GM12873 (cell line): Measurements from ENCODE around the gene PAH.

Experiments
- CTCF ChIP-seq: IDR thresholded peaks from 2 replicates; pipeline ENCODE4 v1.5.1; 2012; ENCODE audit warnings: low read depth, mild to moderate bottlenecking, moderate library complexity, low read length, control low read depth; ENCODE audit not compliant: insufficient read depth; ENCODE audit errors: missing control alignments

Gene PAH

GRCh38 chr12:102916252-102917025, 605 bp downstream of the PAH start:
- no peak for TF ChIP-seq CTCF

- TF ChIP-seq CTCF: no peak
These were observed 3.4 kb downstream of the PAH start for GRCh38 chr12:102913453-102914226.

GRCh38 chr12:102912258-102912657, 4.8 kb downstream of the PAH start:
- TF ChIP-seq CTCF: no peak

- TF ChIP-seq CTCF: no peak
These were observed 5.7 kb downstream of the PAH start for GRCh38 chr12:102911320-102911719.

- TF ChIP-seq CTCF: no peak
These were observed 6.3 kb downstream of the PAH start for GRCh38 chr12:102910792-102911191.

- TF ChIP-seq CTCF: no peak
These were observed 6.9 kb downstream of the PAH start for GRCh38 chr12:102910137-102910536.

GRCh38 chr12:102907918-102908317, 9.1 kb downstream of the PAH start:
- no peak for TF ChIP-seq CTCF
